HG02973 (cell line): Measurements from ENCODE around the gene UPF2.

Experiments
- ATAC-seq: cut with Tn5 transposase; IDR thresholded peaks from one replicate; pipeline ENCODE4 v1.9.1; 2021; ENCODE audit warnings: moderate library complexity; ENCODE audit not compliant: unreplicated experiment

Gene UPF2

DNA sequence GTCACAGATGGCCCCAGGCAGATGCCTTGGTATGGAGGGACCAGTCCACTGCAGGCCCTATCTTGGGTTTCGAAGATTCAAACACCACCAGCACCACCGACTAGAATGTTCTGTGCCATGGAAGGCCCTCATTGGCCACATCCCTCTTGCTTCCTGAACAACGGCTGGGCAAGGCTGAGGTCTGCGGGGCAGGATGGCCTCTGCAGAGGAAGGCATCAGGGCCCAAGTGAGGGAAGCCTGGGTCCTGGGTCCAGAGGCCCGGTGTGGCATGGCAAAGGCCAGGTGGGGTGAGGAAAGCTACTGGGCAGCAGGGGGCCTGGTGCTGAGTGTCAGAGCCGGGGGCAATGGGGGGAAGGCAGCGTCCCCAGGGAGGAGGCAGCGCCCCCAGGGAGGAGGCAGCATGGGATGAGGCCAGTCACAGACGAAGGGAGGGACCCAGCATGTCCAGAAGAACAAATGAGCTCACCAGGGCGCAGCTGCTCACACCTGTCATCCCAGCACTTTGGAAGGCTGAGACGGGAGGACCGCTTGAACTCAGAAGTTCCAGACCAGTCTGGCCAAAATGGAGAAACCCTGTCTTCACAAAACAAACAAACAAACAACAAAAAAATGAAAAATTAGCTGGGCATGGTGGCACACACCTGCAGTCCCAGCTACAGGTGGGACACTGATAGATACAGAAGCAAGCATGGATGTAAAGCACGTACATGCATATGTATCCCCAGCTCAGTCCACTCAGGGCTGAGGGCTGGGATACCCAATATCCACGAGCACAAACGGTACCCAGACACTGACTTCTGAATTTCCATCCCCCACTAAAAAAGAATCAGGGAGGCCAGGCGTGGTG lies 155.0 kb downstream of the UPF2 start:
- no peak for ATAC-seq

DNA sequence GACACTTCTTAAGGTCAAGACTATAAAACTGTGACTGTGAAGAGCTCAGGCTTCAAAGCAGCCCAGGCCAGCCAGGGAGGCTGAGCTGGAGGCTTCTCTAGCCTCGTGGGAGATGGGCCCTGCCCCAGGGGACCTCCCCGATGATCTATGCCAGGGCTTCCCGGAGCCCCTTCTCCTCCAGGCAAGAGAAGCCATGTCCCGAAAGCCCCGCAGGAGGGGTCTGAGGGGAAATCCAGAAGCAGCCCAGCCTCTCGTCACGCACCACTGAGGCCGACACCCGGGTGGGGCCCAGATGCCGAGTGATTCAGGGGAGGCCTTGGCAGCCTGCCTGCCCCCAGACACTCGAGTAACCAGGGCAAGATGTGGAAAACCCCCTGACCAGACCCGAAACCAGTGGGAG lies 155.8 kb downstream of the UPF2 start:
- ATAC-seq, result no peak

DNA sequence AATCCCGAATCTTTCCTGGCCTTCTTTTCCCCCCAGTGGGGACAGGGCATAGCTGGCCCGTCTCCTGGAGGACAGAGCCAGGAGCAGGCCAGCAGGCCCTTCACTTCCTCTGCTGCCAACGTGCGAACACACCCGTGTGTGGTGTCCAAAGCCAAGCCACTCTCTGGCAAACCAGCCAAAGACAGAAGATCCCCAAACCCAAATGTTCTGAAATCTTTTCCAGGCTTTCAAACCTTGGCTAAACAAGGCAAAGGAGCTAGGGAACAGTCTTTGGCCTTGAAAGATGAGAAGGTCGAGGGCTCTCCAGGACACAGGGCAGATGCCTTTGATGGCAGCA lies 156.5 kb downstream of the UPF2 start:
- no peak for ATAC-seq

DNA sequence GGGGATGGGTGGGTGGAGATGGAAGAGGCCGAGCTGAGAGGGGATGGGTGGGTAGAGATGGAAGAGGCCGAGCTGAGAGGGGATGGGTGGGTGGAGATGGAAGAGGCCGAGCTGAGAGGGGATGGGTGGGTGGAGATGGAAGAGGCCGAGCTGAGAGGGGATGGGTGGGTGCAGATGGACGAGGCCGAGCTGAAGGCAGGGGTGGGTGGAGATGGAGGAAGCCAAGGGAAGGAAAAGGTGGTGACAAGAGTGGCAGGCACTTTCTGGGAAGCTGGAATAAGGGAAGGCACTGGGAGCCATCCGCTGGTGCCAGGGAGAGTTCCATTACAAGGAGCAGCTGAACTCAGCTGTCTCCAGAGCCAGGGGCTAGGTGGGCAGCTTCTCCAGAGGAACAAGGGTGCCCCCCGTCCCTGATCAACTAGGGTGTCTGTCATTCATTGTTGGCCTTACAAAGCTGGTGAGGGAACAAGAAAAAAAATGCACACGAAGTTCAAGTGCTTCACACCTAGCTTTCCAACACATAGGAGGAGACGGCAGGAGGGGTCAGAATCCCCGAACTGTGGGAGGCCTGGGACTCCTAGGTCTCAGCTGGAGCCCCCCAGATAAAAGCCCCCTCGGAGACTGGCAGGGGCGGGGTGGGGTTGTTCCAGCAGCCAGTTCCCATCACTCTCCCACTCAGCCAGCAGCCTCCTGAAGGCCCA lies 157.0 kb downstream of the UPF2 start:
- ATAC-seq, result no peak

DNA sequence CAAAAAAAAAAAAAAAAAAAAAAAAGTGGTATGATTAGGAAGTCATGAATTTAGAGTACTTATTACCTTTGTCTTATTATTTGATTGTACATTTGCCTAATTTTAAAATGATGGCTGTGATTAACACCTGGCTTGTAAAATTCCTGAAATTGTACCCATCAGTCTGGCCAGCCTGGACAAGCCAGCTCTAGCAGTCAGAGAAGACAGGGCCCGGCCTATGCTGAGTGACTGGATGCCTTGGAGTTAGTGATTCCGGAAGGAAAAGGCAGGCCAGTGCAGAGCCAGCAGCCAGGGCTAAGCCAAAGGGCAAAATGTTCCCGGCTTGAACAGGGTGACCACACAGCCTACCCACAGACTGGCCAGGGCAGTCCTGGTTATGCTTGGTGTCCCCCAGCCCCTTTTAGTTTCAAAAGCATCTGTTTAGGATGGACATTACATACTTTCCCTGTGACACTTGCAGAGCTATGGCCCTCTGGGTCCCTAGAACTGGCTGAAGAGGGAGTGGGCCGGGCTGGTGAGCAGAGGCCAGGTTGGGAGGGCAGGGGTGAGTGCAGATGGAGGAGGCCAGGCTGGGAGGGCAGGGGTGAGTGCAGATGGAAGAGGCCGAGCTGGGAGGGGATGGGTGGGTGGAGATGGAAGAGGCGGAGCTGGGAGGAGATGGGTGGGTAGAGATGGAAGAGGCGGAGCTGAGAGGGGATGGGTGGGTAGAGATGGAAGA lies 157.7 kb downstream of the UPF2 start:
- ATAC-seq, result no peak

DNA sequence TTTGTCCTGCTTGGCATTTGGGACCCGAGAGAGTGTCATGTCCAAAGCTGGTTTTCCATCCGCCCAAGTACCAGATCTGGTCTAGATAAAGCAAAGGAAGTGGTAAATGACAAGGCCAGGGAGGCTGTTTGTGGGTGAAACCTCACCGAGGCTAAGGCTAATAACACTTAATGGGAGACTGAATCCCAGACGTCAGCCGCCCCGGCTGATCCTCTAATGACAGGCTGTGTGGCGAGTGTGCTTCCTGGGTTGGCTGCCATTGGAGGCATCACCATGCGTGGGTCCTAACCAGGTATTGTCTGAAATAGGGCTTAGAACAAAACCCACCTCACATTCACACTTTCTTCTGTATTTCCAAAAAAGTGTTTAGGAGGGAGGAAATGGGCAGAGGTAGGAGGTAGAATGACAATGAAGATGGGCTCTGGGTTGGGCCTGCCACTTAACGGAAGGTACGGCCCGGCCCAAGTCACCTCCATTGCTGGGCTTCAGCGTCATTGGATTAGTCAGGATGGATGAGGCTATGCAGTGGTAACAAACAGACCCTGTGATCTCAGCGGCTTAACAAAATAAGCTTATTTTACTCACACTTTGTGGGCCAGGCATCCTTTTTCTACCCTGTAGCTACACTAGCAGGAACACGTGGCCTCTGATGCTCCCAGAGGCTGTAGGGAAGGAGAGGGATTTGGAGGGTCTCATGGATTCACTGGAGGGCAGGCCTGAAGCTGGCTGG lies 159.8 kb downstream of the UPF2 start:
- ATAC-seq, result no peak

DNA sequence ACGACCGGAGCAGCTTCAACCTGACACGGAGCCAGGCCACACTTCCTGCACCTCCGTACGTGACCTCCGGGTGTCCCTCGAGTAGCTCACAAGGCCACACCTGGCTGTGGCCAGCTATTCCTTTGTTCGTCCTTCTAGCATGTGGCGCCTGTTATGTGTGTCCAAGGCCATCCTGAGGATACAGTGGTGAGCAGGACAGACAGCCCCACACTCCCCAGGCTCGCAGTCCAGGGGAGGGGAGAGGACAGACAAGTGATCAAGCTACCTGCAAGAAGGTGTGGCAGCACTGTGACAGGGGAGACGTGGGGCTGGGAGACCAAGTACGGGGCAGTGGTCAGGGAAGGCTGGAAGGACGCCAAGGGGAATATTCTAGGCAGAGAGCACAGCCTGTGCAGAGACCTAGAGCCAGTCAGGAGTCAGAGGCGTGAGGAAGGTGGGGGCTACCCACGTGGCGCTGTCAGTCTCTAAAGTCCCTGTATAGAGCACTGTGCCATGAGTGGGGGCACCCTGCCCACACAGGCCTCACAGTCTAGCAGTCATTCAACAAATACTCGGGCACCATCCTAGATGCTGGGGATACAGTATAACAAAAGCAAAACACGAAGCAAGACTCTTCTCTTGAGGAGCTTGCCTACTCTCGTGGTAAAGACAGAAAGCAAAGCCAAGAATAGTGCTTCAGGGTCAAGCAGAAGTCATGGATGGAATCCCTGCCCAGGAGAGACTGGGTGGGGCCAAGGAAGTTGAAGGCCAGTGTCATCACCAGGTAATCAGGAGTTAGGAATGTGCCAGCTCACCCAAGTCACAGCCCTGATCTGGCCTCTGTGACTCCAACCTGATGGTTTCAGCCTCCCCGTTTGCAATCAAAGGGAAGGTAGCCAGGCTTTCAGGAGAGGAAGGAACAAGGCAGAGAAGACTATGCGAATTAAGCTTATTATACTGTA lies 160.9 kb downstream of the UPF2 start:
- no peak for ATAC-seq

DNA sequence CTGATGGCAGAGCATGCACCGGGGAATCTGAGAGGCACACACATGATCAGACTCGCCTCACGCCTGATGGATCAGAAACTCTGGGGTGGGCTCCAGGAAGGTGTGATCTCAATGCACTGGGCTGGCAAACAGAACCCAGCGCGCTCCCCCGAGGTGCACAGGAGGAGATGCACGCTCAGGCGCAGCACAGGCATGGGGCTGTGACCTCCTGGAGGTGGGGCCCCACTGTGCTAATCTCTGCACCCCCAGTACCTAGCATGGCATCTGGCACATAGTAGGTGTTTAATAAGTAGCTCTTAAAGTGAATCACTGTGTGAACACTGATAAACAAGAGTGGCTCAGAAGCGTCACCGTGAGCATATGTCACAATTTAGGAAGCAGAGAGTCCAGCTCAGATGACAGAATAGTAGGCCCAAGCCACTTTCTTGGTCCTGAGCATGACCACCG lies 161.6 kb downstream of the UPF2 start:
- ATAC-seq, result no peak

DNA sequence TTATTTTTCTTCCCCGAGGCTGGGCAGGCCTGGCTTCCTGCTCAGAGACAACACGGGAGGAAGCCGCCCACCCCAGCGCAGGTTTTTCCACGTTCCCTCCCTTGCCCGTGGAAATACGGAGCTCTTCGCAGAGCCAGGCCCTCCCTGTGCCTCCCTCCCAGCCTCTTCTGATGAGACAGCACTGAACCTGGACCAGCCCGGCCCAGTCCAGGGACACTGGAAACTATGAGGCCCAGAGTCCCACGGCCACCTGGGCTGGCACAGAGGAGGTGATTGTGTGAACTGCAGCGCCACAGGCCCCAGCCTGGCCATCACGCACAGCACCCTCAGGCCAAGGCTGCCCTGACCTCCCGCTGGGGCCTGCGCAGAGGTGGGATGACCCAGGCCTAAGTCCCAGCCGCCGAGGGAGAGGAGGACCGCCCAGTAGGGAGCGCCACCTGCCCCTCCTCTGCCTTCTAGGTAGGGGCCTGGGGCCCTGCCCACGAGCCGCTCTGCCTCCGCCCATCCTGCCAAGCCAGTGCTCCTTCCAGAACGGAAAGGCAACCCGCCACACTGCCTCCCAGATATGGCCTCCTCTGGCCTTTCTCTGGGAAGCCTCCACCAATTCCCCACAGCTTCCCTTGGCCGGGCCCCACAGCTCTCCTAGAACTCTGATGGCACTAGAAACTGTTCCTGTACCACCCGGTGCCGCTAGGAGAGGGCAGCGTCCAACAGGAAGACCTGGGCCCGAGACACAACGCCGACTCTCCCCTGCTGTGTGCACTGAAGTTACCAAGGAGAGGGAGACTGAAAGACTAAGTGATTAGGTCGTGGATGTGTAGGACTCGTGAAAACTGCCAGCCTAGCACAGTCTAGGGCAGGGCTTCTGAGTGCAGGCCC lies 162.2 kb downstream of the UPF2 start:
- ATAC-seq, result no peak

DNA sequence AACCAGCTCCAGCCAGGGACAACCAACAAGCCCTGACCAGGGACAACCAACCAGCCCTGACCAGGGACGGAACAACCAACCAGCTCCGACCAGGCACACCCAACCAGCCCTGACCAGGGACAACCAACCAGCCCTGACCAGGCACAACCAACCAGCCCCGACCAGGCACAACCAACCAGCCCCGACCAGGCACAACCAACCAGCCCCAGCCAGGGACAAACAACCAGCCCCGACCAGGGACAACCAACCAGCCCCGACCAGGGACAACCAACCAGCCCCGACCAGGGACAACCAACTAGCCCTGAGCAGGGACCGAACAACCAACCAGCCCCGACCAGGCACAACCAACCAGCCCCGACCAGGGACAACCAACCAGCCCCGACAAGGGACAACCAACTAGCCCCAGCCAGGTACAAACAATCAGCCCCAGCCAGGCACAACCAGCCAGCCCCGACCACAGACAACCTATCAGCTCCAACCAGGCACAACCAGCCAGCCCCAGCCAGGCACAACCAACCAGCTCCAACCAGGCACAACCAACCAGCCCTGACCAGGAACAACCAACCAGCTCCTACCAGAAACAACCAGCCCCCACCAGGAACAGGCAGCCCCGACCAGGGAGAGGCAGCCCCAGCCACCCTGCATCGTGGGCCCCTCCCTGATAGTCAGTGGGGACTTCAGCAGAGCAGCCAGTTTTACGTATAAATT lies 163.1 kb downstream of the UPF2 start:
- no peak for ATAC-seq

DNA sequence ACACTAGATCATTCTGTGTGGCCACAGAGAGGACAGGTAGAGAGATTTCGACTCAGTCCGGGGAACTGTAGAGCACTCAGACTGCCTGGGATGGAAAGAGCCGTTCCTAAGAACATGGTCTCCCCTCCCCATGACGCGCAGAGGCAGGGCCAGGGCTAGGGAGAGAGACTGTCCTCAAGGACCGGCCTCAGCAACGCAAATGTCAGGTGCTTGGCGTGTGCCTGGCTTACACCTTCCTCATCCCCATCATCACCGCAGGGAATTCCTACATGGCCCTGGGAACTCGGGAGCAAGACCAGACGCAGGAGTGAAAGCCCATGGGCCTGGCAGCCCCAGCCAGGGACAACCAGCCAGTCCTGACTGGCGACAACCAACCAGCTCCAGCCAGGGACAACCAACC lies 163.8 kb downstream of the UPF2 start:
- no peak for ATAC-seq

DNA sequence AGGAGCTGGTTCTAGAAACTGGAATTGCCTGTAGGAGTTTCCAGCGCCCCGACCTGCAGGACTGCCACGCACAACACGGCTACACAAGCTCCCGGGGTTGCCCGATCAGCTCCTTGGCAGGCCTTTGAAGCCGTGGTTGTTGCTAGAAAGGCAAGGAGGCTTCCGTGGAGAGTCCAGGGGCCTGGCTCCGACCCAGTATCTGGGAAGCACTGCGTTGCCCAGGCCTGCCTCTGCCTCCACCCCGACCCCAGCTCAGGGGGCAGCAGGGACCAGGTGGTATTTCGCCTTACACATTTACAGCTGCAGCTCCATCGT lies 165.1 kb downstream of the UPF2 start:
- no peak for ATAC-seq

DNA sequence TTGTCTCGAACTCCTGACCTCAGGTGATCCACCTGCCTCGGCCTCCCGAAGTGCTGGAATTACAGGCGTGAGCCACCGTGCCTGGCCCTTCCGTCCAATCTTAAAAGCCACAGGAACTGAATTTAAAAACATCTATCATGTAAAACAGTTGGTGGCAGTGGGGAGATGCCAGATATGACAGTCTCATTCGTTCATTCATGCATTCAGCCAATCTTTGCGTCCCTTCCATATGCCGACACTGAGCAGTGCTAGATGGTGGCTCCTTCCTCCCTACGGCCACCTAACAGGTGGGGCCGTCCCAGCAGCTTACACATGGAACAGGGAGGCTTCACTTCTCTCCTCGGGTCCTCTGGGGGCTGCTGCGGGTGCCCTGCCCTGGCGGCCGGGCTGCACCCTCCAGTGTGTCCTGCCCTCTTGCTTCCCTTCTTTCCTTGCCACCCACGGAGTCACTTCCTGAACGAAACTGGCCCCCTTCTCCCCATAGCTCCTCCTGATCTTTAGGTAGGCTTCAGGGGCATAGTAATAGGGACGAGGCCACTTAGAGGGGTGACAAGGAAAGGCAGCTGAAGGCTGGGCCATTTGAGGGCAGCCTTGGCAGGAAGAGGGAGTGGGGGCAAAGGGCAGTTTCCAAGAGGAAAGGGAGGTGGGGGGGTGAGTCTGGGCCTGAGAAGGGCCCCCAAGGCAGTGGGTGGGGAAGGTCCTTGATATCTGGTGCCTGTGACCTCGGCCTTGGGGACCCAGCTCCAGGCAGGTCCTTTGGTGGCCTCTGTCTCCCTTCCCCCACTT lies 165.6 kb downstream of the UPF2 start:
- ATAC-seq, result no peak

DNA sequence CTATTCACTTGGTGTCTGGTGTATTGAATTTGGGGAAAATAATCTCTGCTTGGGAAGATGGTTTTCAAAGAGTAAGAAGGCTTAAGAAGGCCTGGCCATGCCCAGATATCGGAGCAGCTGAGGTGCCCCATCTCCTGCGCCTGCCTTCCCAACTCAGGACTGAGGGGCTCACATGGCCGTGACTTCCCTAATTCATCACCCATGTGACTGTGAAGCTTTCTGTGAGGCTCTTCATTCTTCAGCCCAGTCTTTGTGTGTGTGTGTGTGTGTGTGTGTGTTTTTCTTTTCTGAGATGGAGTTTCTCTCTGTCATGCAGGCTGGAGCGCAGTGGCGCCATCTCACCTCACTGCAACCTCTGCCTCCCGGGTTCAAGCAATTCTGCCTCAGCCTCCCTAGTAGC lies 166.3 kb downstream of the UPF2 start:
- ATAC-seq, result no peak

DNA sequence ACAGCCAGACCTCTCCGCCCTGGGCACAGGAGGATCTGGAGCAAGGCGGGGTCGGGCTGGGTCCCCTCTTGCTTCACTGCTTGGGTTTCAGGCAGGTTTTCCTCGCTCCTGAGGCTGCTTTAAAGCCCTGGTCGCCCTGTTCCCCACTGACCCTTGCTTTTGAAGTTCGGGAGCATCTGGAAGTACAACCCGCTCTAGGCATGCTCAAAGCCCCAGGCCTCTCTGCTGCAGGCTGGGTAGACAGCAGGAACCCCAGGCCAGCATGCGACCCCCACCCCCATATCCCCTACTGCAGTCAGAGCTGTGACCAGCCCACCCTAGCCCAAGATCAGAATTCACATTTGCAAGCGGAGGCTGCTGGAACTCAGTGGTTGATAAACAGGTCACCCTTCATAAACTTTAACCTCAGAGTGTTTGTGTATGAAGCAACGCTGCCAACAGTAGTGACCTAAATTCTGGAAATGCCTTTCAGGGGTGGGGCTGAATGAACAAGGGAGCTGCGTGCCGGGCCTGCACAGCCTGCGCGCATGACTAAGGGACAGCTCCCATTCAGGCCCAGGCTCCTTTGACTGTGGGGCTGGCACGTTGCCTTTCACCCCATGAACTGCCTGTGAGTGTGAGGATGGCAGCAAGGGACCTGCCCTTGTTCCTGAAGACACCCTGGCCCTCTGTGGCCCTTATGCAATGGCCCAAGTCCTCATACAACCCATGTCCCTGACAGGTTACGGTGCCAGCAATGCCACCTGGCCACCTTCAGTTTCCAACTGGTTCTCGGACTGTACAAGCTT lies 166.9 kb downstream of the UPF2 start:
- ATAC-seq, result no peak

DNA sequence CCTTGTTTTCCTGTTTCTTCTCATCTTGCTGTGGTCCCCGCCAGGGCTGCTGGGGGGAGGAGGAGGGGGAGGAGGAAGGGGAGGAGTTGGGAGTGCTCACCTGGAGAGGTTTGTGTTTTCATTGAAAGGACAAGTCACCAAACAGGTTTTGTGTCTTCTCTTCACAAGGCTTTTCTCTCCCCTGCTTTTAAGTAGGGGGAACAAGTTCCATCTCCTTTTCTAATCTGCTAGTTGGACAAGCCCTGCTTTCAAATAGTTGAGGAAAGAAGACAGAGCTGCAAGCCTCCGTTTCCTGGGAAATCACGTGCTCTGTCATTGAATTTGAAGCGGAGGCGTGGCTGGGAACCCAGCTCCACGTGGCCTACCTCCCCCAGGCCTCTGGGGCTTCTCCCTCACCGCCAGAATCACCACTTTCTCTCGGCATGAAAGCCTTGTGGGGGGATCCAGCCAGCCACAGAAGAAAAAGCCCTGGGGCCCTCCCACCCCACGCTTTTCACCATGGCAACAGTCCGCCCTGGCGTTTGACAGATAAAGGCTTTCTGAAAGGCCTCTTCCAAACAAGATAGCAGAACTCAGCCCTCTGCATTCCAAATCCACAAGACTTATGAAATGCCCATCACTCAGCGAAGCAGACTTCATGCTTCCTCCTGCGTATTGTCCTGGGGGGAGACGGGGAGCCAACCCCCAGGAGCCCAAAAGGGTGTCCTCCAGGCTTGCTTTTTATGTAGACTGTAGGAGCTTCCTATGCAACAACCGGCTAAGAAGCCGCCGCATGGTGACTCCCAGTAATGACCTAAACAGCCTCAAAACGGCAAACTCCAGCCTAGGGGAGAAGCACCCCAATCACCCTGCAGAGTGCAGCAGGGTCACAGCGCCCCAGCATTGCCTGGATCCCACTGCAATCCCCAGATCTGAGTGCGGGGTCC lies 167.8 kb downstream of the UPF2 start:
- no peak for ATAC-seq
